ENCODE data around the gene ROR2.

Gene ROR2

DNA sequence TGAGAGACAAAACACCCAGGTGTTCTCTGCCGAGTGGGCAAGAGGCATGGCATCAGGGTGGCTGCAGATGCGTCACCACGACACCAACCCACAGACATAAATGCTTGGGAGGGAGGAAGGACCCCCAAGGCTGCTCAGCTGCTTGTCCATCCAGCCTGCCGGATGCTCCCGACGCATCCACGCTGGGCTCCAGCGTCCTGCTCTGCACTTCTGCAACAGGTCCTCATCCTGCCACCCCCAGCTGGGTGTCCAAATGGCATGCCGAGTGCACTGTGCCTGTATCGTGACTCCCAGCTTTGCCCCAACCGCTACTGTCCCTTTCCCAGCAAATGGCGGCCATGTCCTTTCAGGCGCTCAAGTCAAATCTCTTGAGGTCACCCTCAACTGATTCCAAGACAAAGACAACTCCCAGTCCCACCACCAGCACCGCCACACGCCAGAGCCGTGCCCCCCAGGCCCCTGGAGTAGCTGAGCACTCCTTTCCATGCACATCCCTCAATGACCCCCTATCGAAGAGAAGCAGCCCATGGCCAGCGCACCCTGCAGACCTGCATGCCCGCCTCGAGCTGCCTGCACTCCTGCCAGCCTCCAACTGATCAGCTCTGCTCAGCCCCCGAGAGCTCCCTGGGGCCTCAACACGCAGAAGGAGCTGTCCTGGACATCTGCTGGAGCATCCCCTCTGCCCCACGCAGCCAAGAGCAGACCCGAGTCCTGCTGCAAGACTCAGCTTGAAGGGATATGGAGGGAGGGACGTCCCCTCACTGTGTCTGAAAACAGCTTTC, 116.7 kb downstream of the ROR2 start:
- TF ChIP-seq BACH2 (CRISPR knock-in tag; IDR thresholded peaks at IDR 0.05; ENCODE audit: borderline replicate concordance) (no peak), ISL1 (CRISPR knock-in tag; IDR thresholded peaks at IDR 0.05) (no peak), TOX (CRISPR knock-in tag; IDR thresholded peaks at IDR 0.05; ENCODE audit: borderline replicate concordance) (no peak), ZFP3 (CRISPR knock-in tag; IDR thresholded peaks at IDR 0.05) (no peak)
- ATAC-seq, result no peak

DNA sequence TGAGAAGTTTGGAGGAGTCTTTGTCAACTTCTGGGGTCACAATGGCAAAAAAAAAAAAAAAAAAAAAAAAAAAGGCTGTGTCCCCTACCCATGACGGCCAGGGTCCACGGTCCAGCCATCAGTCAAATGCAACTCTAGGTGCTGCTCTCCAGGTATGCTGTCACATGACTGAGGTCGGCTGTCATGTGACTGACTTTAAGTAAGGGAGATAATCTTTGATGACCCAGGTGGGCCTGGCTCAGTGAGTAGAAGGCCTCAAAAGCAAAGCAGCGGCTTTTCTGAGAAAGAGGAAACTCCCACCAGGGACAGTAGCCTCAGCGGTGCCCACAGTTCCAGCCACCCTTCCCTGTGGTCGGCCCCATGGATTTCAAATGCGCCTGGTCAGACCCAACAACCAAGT, 117.7 kb downstream of the ROR2 start:
- no peak for ATAC-seq
- no peak for TF ChIP-seq SNAI2 (CRISPR knock-in tag; IDR thresholded peaks at IDR 0.05)
- TF ChIP-seq ZC3H10 (CRISPR knock-in tag; IDR thresholded peaks at IDR 0.05), result no peak
- TF ChIP-seq BACH2 (CRISPR knock-in tag; IDR thresholded peaks at IDR 0.05; ENCODE audit: borderline replicate concordance), result no peak
- TF ChIP-seq, protein P1, sequence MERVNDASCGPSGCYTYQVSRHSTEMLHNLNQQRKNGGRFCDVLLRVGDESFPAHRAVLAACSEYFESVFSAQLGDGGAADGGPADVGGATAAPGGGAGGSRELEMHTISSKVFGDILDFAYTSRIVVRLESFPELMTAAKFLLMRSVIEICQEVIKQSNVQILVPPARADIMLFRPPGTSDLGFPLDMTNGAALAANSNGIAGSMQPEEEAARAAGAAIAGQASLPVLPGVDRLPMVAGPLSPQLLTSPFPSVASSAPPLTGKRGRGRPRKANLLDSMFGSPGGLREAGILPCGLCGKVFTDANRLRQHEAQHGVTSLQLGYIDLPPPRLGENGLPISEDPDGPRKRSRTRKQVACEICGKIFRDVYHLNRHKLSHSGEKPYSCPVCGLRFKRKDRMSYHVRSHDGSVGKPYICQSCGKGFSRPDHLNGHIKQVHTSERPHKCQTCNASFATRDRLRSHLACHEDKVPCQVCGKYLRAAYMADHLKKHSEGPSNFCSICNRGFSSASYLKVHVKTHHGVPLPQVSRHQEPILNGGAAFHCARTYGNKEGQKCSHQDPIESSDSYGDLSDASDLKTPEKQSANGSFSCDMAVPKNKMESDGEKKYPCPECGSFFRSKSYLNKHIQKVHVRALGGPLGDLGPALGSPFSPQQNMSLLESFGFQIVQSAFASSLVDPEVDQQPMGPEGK (CRISPR knock-in tag; IDR thresholded peaks at IDR 0.05; ENCODE audit: borderline replicate concordance), result no peak
- no peak for TF ChIP-seq ZNF70 (CRISPR knock-in tag; IDR thresholded peaks at IDR 0.05)
- TF ChIP-seq, protein P2, sequence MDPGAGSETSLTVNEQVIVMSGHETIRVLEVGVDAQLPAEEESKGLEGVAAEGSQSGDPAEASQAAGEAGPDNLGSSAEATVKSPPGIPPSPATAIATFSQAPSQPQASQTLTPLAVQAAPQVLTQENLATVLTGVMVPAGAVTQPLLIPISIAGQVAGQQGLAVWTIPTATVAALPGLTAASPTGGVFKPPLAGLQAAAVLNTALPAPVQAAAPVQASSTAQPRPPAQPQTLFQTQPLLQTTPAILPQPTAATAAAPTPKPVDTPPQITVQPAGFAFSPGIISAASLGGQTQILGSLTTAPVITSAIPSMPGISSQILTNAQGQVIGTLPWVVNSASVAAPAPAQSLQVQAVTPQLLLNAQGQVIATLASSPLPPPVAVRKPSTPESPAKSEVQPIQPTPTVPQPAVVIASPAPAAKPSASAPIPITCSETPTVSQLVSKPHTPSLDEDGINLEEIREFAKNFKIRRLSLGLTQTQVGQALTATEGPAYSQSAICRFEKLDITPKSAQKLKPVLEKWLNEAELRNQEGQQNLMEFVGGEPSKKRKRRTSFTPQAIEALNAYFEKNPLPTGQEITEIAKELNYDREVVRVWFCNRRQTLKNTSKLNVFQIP (CRISPR knock-in tag; IDR thresholded peaks at IDR 0.05; ENCODE audit: borderline replicate concordance, low read depth), result no peak
- no peak for TF ChIP-seq ZNF8 (CRISPR knock-in tag; IDR thresholded peaks at IDR 0.05)
- TF ChIP-seq RARB (CRISPR knock-in tag; IDR thresholded peaks at IDR 0.05), result no peak
- no peak for TF ChIP-seq TCF4 (CRISPR knock-in tag; IDR thresholded peaks at IDR 0.05; ENCODE audit: borderline replicate concordance)
- no peak for TF ChIP-seq ZNF565 (CRISPR knock-in tag; conservative IDR thresholded peaks at IDR 0.05; ENCODE audit: low read depth)
- no peak for TF ChIP-seq CSDC2 (CRISPR knock-in tag; IDR thresholded peaks at IDR 0.05)
- TF ChIP-seq ZFP3 (CRISPR knock-in tag; IDR thresholded peaks at IDR 0.05), result no peak
- TF ChIP-seq, protein P3, sequence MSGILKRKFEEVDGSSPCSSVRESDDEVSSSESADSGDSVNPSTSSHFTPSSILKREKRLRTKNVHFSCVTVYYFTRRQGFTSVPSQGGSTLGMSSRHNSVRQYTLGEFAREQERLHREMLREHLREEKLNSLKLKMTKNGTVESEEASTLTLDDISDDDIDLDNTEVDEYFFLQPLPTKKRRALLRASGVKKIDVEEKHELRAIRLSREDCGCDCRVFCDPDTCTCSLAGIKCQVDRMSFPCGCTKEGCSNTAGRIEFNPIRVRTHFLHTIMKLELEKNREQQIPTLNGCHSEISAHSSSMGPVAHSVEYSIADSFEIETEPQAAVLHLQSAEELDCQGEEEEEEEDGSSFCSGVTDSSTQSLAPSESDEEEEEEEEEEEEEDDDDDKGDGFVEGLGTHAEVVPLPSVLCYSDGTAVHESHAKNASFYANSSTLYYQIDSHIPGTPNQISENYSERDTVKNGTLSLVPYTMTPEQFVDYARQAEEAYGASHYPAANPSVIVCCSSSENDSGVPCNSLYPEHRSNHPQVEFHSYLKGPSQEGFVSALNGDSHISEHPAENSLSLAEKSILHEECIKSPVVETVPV (CRISPR knock-in tag; IDR thresholded peaks at IDR 0.05), result no peak
- TF ChIP-seq TOX (CRISPR knock-in tag; IDR thresholded peaks at IDR 0.05; ENCODE audit: borderline replicate concordance), result no peak
- no peak for TF ChIP-seq PPARA (CRISPR knock-in tag; IDR thresholded peaks at IDR 0.05; ENCODE audit: borderline replicate concordance)

DNA sequence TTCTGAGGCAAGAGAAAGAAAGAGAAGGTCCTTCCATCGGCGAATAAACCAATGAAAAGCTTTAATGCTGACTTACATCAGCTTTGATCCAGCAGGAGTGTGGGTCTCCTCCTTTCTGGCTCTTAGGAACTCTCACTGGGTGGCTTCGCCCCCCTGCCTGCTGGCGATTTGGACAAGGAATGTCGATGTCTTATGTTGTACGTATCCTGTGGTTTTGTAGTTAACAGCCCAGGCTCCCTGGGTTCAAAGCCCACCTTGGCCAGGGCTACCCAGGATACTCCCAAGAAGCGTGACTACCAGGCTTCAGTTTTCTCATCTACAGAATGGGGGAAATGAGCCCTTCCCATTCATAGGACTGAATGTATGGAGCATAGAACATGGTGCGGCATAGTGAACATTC, 124.2 kb downstream of the ROR2 start:
- no peak for ATAC-seq
- TF ChIP-seq ZNF565 (CRISPR knock-in tag; conservative IDR thresholded peaks at IDR 0.05; ENCODE audit: low read depth), result no peak
- no peak for TF ChIP-seq BACH2 (CRISPR knock-in tag; IDR thresholded peaks at IDR 0.05; ENCODE audit: borderline replicate concordance)
- no peak for TF ChIP-seq ZNF8 (CRISPR knock-in tag; IDR thresholded peaks at IDR 0.05)
- TF ChIP-seq GLIS3 (CRISPR knock-in tag; IDR thresholded peaks at IDR 0.05), result no peak

GRCh38 chr9:91825422-91825821, 124.6 kb downstream of the ROR2 start:
- TF ChIP-seq, protein P2 (CRISPR knock-in tag; IDR thresholded peaks at IDR 0.05; ENCODE audit: borderline replicate concordance, low read depth), result no peak
- TF ChIP-seq ZFP3 (CRISPR knock-in tag; IDR thresholded peaks at IDR 0.05) (no peak), ZC3H10 (CRISPR knock-in tag; IDR thresholded peaks at IDR 0.05) (no peak), RARB (CRISPR knock-in tag; IDR thresholded peaks at IDR 0.05) (no peak), OSR1 (CRISPR knock-in tag; IDR thresholded peaks at IDR 0.05) (no peak)
- TF ChIP-seq, protein P4, sequence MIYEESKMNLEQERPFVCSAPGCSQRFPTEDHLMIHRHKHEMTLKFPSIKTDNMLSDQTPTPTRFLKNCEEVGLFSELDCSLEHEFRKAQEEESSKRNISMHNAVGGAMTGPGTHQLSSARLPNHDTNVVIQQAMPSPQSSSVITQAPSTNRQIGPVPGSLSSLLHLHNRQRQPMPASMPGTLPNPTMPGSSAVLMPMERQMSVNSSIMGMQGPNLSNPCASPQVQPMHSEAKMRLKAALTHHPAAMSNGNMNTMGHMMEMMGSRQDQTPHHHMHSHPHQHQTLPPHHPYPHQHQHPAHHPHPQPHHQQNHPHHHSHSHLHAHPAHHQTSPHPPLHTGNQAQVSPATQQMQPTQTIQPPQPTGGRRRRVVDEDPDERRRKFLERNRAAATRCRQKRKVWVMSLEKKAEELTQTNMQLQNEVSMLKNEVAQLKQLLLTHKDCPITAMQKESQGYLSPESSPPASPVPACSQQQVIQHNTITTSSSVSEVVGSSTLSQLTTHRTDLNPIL (CRISPR knock-in tag; IDR thresholded peaks at IDR 0.05; ENCODE audit: low read depth), result no peak
- ATAC-seq, result no peak

Data from SK-N-SH treated with all-trans-retinoic acid at 6 μM for 48 hours (cell line).